ENCODE results near the gene PAPPA2. TPM values are rescaled to one million over a fixed set of nuclear protein-coding genes. Genes with fewer than 3 reads are reported as not detected.
"Not testable (repeated sequence)": the region's sequence is repeated elsewhere in the genome, so short reads cannot be mapped to it uniquely, and the experiment has no call there.

The PAPPA2 gene
- total RNA-seq, 1 donor: 5.8 TPM

- Histone ChIP-seq H3K4me1 (ENCODE audit: insufficient read depth, low read length) (no peaks in the 10 kb centered on the region), H3K9me3 (ENCODE audit: low read depth, low read length) (no peaks in the 10 kb centered on the region), H3K79me2 (ENCODE audit: insufficient read depth, low read length) (no peaks in the 10 kb centered on the region), H2AFZ (ENCODE audit: low read length) (no peak overlapping the region), H3K4me3 (ENCODE audit: insufficient read depth, low read length) (no peak overlapping the region), H3K4me2 (ENCODE audit: insufficient read depth, low read length) (no peak overlapping the region), H3K27ac (ENCODE audit: low read depth, low read length) (no peak overlapping the region), H4K20me1 (ENCODE audit: insufficient read depth, low read length) (no peaks in the 10 kb centered on the region), H3K27me3 (ENCODE audit: insufficient read depth, low read length) (no peaks in the 10 kb centered on the region), H3K36me3 (ENCODE audit: insufficient read depth, low read length) (no peaks in the 10 kb centered on the region)
- no peak for DNase-seq (ENCODE audit: insufficient read length, low spot score, missing footprints)
- no peak for TF ChIP-seq CTCF (IDR thresholded peaks at IDR 0.05; ENCODE audit: extremely low read depth, low read depth, low read length)
Observed at GRCh38 chr1:176628775-176629174, 165.8 kb downstream of the PAPPA2 start.

GRCh38 chr1:176634733-176635132 is 171.8 kb downstream of the PAPPA2 start:
- H2AFZ ChIP-seq (ENCODE audit: low read length); H3K27ac ChIP-seq (ENCODE audit: low read depth, low read length); H3K36me3 ChIP-seq (ENCODE audit: insufficient read depth, low read length); H3K4me3 ChIP-seq (ENCODE audit: insufficient read depth, low read length); H3K4me1 ChIP-seq (ENCODE audit: insufficient read depth, low read length); H3K27me3 ChIP-seq (ENCODE audit: insufficient read depth, low read length); H3K79me2 ChIP-seq (ENCODE audit: insufficient read depth, low read length); DNase-seq (ENCODE audit: insufficient read length, low spot score, missing footprints); H3K9me3 ChIP-seq (ENCODE audit: low read depth, low read length); H4K20me1 ChIP-seq (ENCODE audit: insufficient read depth, low read length); H3K4me2 ChIP-seq (ENCODE audit: insufficient read depth, low read length): not testable (repeated sequence)

- Histone ChIP-seq H3K79me2 (ENCODE audit: insufficient read depth, low read length) (no peaks in the 10 kb centered on the region), H3K36me3 (ENCODE audit: insufficient read depth, low read length) (no peaks in the 10 kb centered on the region), H3K4me3 (ENCODE audit: insufficient read depth, low read length) (no peak overlapping the region), H3K27ac (ENCODE audit: low read depth, low read length) (no peak overlapping the region), H3K4me2 (ENCODE audit: insufficient read depth, low read length) (no peak overlapping the region), H3K9me3 (ENCODE audit: low read depth, low read length) (no peaks in the 10 kb centered on the region), H2AFZ (ENCODE audit: low read length) (no peak overlapping the region), H3K27me3 (ENCODE audit: insufficient read depth, low read length) (no peaks in the 10 kb centered on the region), H3K4me1 (ENCODE audit: insufficient read depth, low read length) (no peaks in the 10 kb centered on the region), H4K20me1 (ENCODE audit: insufficient read depth, low read length) (no peaks in the 10 kb centered on the region)
- DNase-seq (ENCODE audit: insufficient read length, low spot score, missing footprints): no peak
- TF ChIP-seq CTCF (IDR thresholded peaks at IDR 0.05; ENCODE audit: extremely low read depth, low read depth, low read length): no peak
Observed at GRCh38 chr1:176638713-176639526, 175.9 kb downstream of the PAPPA2 start.

GRCh38 chr1:176643536-176643935 is 180.6 kb downstream of the PAPPA2 start:
- no peaks in the 10 kb centered on the region for H3K36me3 ChIP-seq (ENCODE audit: insufficient read depth, low read length)
- TF ChIP-seq CTCF (IDR thresholded peaks at IDR 0.05; ENCODE audit: extremely low read depth, low read depth, low read length): no peak
- no peak overlapping the region for H3K27ac ChIP-seq (ENCODE audit: low read depth, low read length)
- DNase-seq (ENCODE audit: insufficient read length, low spot score, missing footprints): peak; percentile 23
- H3K4me1 ChIP-seq (ENCODE audit: insufficient read depth, low read length): no peaks in the 10 kb centered on the region
- no peak overlapping the region for H2AFZ ChIP-seq (ENCODE audit: low read length)
- H3K79me2 ChIP-seq (ENCODE audit: insufficient read depth, low read length): no peaks in the 10 kb centered on the region
- H3K9me3 ChIP-seq (ENCODE audit: low read depth, low read length): no peaks in the 10 kb centered on the region
- no peaks in the 10 kb centered on the region for H3K27me3 ChIP-seq (ENCODE audit: insufficient read depth, low read length)
- H3K4me2 ChIP-seq (ENCODE audit: insufficient read depth, low read length): no peak overlapping the region
- no peaks in the 10 kb centered on the region for H4K20me1 ChIP-seq (ENCODE audit: insufficient read depth, low read length)
- no peak overlapping the region for H3K4me3 ChIP-seq (ENCODE audit: insufficient read depth, low read length)
